Hippocampal formation (tissue), 2 donors: ENCODE measurements around the gene SLC25A10.
A peak's percentile ranks its signal among the peaks of the same experiment; 100 is the strongest.
"Not testable (repeated sequence)": the region's sequence is repeated elsewhere in the genome, so short reads cannot be mapped to it uniquely, and the experiment has no call there.

Source experiments
- DNase-seq, 2 donors: peaks; one replicate each; lab custom pipeline; 2025; lab: John Stamatoyannopoulos, UW

SLC25A10 gene, protein sequence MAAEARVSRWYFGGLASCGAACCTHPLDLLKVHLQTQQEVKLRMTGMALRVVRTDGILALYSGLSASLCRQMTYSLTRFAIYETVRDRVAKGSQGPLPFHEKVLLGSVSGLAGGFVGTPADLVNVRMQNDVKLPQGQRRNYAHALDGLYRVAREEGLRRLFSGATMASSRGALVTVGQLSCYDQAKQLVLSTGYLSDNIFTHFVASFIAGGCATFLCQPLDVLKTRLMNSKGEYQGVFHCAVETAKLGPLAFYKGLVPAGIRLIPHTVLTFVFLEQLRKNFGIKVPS

GRCh38 chr17:81711814-81712467 is at the start of gene SLC25A10:
TSS of gene SLC25A10 (plus strand) at chr17:81712284. CDS start at chr17:81712427, 143 bp downstream.
- peak; percentile 41 to 70 for DNase-seq

GRCh38 chr17:81664051-81664470 is 48.0 kb upstream of the SLC25A10 start:
- DNase-seq, result no peak

- no peak for DNase-seq
Observed at GRCh38 chr17:81665205-81666091, 46.6 kb upstream of the SLC25A10 start.

GRCh38 chr17:81666092-81666341 is 46.1 kb upstream of the SLC25A10 start:
- no peak for DNase-seq

- peak; percentile 92 to 93 for DNase-seq
Observed at GRCh38 chr17:81666342-81667191, 45.5 kb upstream of the SLC25A10 start, which contains the start of the genes CCDC137 and OXLD1. TSS of gene CCDC137 (plus strand) at chr17:81666737. CDS start at chr17:81666767, 30 bp downstream. TSS of gene OXLD1 (minus strand) at chr17:81666605. CDS start at chr17:81666577, 28 bp downstream.

DNA sequence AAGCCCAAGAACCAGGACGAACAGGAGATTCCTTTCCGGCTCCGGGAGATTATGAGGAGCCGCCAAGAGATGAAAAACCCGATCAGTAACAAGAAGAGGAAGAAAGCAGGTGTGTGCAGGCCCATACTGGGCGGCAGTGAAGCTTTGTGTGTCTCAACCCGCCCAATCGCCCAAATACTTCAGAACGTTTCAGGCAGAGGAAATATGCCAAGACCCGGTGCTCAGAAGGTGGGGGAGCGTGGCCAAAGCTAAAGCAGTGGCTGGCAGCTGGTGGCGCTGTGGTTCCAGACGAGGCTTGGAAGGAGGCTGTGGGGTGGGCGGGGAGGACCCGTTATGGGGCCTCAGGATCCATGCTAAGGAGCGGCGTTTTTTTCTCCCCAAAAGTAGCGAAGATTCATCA is 44.3 kb upstream of the SLC25A10 start:
- no peak for DNase-seq

DNA sequence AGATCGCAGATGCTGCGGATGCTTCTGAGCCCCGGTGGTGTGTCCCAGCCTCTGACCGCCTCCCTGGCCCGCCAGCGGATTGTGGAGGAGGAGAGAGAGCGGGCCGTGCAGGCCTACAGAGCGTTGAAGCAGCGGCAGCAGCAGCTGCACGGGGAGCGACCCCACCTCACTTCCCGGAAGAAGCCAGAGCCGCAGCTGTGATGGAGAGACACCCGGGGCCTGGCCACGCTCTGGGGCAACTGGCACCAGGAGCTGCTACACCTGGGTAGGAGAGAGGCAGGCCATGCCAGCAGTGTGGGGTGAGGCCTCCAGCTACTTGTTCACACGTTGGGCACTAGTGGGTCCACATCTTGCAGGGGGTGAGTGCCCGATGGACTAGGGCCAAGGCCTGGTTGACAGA is 39.6 kb upstream of the SLC25A10 start:
- no peak for DNase-seq

GRCh38 chr17:81672954-81673353 is 39.1 kb upstream of the SLC25A10 start:
- DNase-seq, result no peak

DNA sequence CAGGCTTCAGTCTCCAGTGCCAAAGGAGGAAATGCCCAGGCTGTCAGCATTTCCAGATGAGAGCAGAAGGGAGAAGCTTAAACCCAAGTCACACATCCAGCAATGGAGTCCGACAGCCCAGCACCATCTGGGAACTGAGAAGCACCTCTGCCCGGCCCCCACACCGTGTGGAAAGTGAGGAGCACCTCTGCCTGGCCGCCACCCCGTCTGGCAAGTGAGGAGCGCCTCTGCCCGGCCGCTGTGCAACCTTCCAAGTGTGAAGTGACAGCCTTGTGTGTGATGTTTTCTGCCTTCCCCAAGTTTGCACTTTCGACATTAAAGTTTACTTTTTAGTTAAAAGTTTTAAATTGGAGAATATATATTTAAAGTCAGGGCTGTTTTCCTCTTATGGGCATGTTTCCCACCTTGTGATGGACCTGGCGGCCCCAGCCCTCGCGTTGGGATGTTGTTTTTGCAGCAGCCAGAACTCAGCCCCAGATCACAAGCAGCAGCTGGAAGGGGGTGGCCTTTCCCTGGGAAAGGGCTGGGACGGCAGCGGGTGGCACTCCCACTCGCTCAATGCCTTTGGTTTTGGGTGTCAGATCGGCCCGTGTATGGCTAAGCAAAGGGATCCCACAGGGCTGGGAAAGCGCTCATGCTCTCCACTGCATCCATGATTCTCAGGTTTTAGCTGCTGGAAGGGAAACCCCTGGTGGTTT is 38.4 kb upstream of the SLC25A10 start:
- DNase-seq, result no peak

DNA sequence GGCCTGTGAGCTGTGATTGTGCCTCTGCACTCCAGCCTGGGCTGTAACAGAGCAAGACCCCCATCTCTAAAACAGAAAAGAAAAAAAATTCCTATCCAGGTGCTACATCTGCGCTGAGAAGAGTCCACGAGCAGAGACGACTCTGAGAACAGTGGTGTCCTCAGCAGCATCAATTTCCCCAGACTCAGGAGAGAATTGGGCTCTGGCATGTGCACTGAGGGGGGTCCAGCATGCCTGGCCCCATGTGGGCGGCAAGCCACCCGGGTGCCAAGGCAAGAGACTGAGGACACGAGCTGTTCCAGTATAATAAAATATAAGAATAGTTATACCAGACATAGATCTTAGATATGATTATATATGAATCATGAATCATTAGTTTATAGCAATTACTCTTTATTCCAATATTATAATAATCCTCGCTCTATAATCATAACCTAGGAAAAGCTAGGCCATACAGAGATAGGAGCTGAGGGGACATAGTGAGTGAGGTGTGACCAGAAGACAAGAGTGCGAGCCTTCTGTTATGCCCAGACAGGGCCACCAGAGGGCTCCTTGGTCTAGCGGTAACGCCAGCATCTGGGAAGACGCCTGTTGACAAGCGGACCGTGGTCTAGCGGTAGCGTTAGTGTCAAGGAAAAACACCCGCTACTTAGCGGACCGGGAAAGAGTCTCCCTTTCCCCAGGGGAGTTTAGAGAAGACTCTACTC is 36.4 kb upstream of the SLC25A10 start:
- not testable (repeated sequence) for DNase-seq

- no peak for DNase-seq
Observed at GRCh38 chr17:81676906-81677305, 35.2 kb upstream of the SLC25A10 start.

DNA sequence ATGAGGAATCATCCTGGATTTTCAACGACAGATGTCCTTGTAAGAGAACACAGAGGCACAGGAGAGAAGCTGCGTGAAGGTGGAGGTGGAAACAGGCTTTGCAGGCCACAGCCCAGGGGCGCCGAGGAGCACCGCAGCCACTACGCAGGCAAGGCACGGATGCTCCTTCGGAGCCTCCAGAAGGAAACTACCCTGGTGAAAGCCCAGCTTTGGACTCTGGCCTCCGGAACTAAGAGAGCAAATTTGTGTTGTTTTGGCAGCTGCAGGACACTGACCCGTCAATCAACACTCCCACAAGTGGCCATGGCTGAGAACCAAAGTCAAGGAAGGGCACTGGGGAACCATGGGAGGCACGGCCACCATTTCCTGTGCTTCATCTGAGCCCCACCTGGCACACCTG is 31.9 kb upstream of the SLC25A10 start:
- no peak for DNase-seq

- DNase-seq, result no peak
Observed at GRCh38 chr17:81681672-81682071, 30.4 kb upstream of the SLC25A10 start.

DNA sequence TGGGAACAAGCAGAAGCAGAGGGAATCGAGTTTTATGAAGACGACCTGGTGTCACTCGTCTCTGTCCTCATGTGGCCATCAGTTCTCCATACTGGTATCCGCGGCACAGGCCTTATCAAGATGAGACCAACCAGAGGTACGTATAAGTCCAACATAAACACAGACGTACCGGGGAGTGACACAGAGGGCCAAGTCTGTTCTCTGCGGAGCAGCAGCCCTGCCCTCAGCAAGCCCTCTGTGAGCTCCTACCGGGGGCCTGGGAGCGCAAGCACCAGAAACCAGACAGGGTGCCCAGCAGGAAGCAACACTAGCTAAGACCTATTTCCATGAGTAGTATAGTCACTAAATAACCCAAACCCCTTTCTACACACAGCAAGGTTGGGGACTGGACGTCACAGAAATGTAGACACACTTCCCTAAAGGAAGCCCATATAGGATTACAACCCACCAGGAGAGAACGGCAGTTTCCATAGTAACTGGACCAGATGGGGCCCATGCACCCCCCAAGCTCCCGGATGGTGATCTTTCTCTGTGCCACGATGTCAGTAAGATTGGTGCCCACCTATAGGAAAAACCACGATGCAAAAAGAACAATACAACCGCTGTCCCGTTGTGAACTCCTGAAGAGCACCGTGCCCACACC is 29.4 kb upstream of the SLC25A10 start:
- DNase-seq, result no peak

DNA sequence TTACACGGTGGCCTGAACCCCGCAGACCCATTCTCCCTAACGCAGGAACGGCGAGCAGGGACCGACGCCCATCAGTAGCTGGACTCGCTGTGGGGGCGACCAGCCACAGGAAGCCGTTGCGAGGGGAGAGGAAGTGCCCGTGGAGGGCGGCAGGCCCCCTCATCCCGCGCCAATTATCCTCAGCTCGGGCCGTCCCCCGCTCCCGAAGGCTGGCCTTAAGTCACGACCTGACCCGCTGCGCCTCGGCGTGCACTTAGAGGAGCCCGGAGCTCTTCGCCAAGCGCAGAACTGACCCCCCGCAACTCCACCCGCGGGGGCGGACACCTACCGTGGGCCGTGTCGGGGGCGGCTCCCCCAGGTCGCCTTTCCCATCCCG is 28.9 kb upstream of the SLC25A10 start:
- no peak for DNase-seq

DNA sequence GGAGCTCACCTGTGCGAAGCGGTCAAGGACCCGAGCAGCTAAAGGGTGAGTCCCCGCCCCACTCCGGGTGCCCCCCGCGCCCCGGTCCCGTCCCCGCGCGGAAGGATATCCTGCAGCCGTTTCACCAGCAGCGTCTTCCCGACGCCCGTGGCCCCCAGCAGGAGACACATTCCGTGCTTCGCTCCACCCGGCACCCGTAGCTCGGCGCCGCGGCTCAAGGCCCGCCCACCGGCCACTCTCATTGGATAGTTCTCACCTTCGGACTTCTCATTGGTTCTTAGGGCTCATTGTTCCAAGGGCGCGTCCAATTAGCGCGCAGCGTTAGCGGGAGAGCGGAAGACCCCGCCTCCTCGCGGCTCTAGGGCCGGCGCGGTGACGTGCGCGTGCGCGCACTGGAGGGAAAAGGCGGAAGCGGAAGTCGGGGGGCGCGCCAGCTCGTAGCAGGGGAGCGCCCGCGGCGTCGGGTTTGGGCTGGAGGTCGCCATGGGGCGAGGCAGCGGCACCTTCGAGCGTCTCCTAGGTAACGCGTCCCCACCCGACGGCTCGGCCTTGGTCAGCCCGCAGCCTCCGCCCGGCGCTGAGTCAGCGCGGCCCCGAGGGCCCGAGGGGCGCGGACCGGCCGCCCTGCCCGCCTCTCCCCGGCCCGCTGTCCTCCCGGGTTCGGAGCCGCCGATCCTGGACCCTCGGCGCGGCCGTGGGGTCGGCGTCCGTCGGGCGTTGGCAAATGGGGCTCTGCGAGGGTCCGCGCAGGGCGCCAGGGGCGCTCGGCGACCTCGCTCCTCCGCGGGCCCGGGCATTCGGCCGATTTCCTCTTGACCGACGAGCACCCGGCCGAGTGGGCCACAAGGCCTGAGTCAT is 28.3 kb upstream of the SLC25A10 start, which contains the start of the genes ARL16 and HGS:
Gene ARL16 (minus strand): TSS at position 214 of the 858 bp plus-strand sequence. CDS start 44 bp downstream, at position 170.
Gene HGS (plus strand): TSS at position 428 of the 858 bp plus-strand sequence. CDS start 56 bp downstream, at position 484.
- peak; percentile 94 to 96 for DNase-seq

DNA sequence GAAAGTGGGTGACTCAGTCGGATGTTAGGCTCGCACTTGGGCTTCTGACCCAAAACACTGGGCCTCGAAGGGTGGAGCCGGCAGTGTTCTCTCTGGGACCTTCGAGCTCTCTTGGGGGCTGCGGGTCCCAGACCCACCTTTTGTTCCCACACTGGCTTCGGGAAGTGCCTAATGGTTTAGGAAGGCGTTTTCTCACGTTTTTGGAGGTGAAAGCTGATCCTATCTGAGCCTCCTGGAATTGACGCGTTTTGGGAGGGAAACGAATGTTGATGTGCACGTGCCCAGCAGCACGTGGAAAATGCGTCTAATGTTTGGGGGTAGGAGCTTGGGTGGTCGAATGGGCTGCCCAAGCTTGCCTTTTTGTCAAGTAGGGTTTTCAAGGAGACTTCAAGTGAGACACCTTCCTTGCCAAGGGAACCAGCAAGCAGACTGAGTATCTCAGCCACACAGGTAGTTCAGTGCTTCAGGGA is 27.6 kb upstream of the SLC25A10 start:
- DNase-seq, result no peak

GRCh38 chr17:81685108-81685507 is 27.0 kb upstream of the SLC25A10 start:
- no peak for DNase-seq

GRCh38 chr17:81686614-81687013 is 25.5 kb upstream of the SLC25A10 start:
- DNase-seq, result no peak
